MM.1S (cell line): ENCODE measurements around the gene ZG16B.

Experiments used
- DNase-seq: peaks from one replicate; pipeline ENCODE4 v3.0.0-alpha.2; 2015
- H2AFZ ChIP-seq: fragments of 300-600 bp; sonication (generic); 2 replicates; pipeline ENCODE4 v1.6.0; 2016; ENCODE audit warnings: antibody characterized with exemption, low read length
- H3F3A ChIP-seq: fragments of 300-600 bp; sonication (generic); 2 replicates; pipeline ENCODE4 v1.6.1; 2016; ENCODE audit warnings: mild to moderate bottlenecking, antibody characterized with exemption, low read length, moderate library complexity, mixed read lengths; ENCODE audit not compliant: insufficient read depth
- H3K27ac ChIP-seq: fragments of 300-600 bp; sonication (generic); 2 replicates; pipeline ENCODE4 v1.5.1; 2016; ENCODE audit warnings: mild to moderate bottlenecking, low read length
- H3K27me3 ChIP-seq: fragments of 300-600 bp; sonication (generic); replicated peaks from 2 replicates; pipeline ENCODE4 v1.6.0; 2016; ENCODE audit warnings: low read length; ENCODE audit not compliant: insufficient read depth
- H3K36me3 ChIP-seq: fragments of 300-600 bp; sonication (generic); replicated peaks from 2 replicates; pipeline ENCODE4 v1.6.1; 2016; ENCODE audit warnings: mild to moderate bottlenecking, low read length, mixed read lengths; ENCODE audit not compliant: insufficient read depth
- H3K4me1 ChIP-seq: fragments of 300-600 bp; sonication (generic); 2 replicates; pipeline ENCODE4 v1.6.1; 2016; ENCODE audit warnings: low read length, mixed read lengths
- H3K4me2 ChIP-seq: fragments of 300-600 bp; sonication (generic); 2 replicates; pipeline ENCODE4 v1.6.0; 2016; ENCODE audit warnings: low read depth, low read length
- H3K4me3 ChIP-seq: fragments of 300-600 bp; sonication (generic); 2 replicates; pipeline ENCODE4 v1.5.1; 2016; ENCODE audit warnings: low read length, mixed read lengths
- H3K79me2 ChIP-seq: fragments of 300-600 bp; sonication (generic); 2 replicates; pipeline ENCODE4 v1.6.1; 2016; ENCODE audit warnings: mixed run types, low read length, mixed read lengths
- H3K9ac ChIP-seq: fragments of 300-600 bp; sonication (generic); 2 replicates; pipeline ENCODE4 v1.6.1; 2016; ENCODE audit warnings: low read length, mixed read lengths
- H3K9me2 ChIP-seq: fragments of 300-600 bp; sonication (generic); replicated peaks from 2 replicates; pipeline ENCODE4 v1.6.1; 2016; ENCODE audit warnings: mild to moderate bottlenecking, low read length, mixed read lengths; ENCODE audit not compliant: insufficient read depth
- H3K9me3 ChIP-seq: fragments of 300-600 bp; sonication (generic); replicated peaks from 2 replicates; pipeline ENCODE4 v1.6.1; 2016; ENCODE audit warnings: mild to moderate bottlenecking, low read length, mixed read lengths; ENCODE audit not compliant: insufficient read depth
- H4K20me1 ChIP-seq: fragments of 300-600 bp; sonication (generic); 2 replicates; pipeline ENCODE4 v1.6.1; 2016; ENCODE audit warnings: mild to moderate bottlenecking, low read length, moderate library complexity, mixed read lengths; ENCODE audit not compliant: insufficient read depth
- CTCF ChIP-seq: fragments of 300-600 bp; sonication (generic); IDR thresholded peaks from 2 replicates; pipeline ENCODE4 v1.5.1; 2016; ENCODE audit warnings: antibody characterized with exemption, low read length, mixed read lengths
- EZH2 ChIP-seq: fragments of 300-600 bp; sonication (generic); optimal IDR thresholded peaks from 2 replicates; pipeline ENCODE3; 2017; ENCODE audit warnings: low read depth, mild to moderate bottlenecking, antibody characterized with exemption, low read length, mixed read lengths
- EZH2phosphoT487 ChIP-seq: fragments of 300-600 bp; sonication (generic); IDR thresholded peaks from 2 replicates; pipeline ENCODE4 v1.6.1; 2018; ENCODE audit warnings: antibody characterized with exemption, low read length

Gene ZG16B

GRCh38 chr16:2814551-2815298, 15.4 kb upstream of the ZG16B start:
- no peak overlapping the region for H3K4me3 ChIP-seq
- H3K36me3 ChIP-seq: no peaks in the 10 kb centered on the region
- H3K9me3 ChIP-seq: no peaks in the 10 kb centered on the region
- no peaks in the 10 kb centered on the region for H3K79me2 ChIP-seq
- no peak overlapping the region for H3K4me2 ChIP-seq
- DNase-seq: no peak
- H4K20me1 ChIP-seq: no peaks in the 10 kb centered on the region
- peaks cover 90% of the 10 kb centered on the region for H3K27me3 ChIP-seq
- H3F3A ChIP-seq: no peaks in the 10 kb centered on the region
- TF ChIP-seq EZH2phosphoT487: no peak
- TF ChIP-seq EZH2: no peak
- TF ChIP-seq CTCF: no peak
- no peaks in the 10 kb centered on the region for H3K9me2 ChIP-seq
- no peaks in the 10 kb centered on the region for H3K4me1 ChIP-seq
- H3K9ac ChIP-seq: no peak overlapping the region
- H3K27ac ChIP-seq: no peak overlapping the region
- H2AFZ ChIP-seq: no peak overlapping the region

- no peak for TF ChIP-seq CTCF
- no peak for TF ChIP-seq EZH2phosphoT487
- no peak for TF ChIP-seq EZH2
- no peak overlapping the region for H3K4me3 ChIP-seq
- DNase-seq: no peak
- no peaks in the 10 kb centered on the region for H3K4me1 ChIP-seq
- no peak overlapping the region for H3K9ac ChIP-seq
- H3K27me3 ChIP-seq: peaks cover 90% of the 10 kb centered on the region
- no peaks in the 10 kb centered on the region for H3K36me3 ChIP-seq
- no peak overlapping the region for H3K4me2 ChIP-seq
- no peaks in the 10 kb centered on the region for H4K20me1 ChIP-seq
- no peaks in the 10 kb centered on the region for H3K9me3 ChIP-seq
- no peaks in the 10 kb centered on the region for H3K79me2 ChIP-seq
- H3K9me2 ChIP-seq: no peaks in the 10 kb centered on the region
- H2AFZ ChIP-seq: no peak overlapping the region
- H3K27ac ChIP-seq: no peak overlapping the region
- no peaks in the 10 kb centered on the region for H3F3A ChIP-seq
Measured at GRCh38 chr16:2815299-2815771, 14.8 kb upstream of the ZG16B start.

GRCh38 chr16:2816751-2817339, 13.3 kb upstream of the ZG16B start, which contains the start of gene PRSS21:
PRSS21 (plus strand) TSS chr16:2817237; CDS start chr16:2817269, 32 bp downstream.
- peaks cover 92% of the 10 kb centered on the region for H3K27me3 ChIP-seq
- no peak within 1 kb of the TSS for H3K4me3 ChIP-seq
- H3K9me2 ChIP-seq: no peaks in the 10 kb centered on the region
- H3K79me2 ChIP-seq: no peaks in the 10 kb centered on the region
- DNase-seq: no peak
- no peak within 1 kb of the TSS for H2AFZ ChIP-seq
- 0 out of 2 replicates have a peak, but pooled peaks have one; percentile 5 for TF ChIP-seq CTCF
- TF ChIP-seq EZH2phosphoT487: no peak
- H4K20me1 ChIP-seq: no peaks in the 10 kb centered on the region
- no peak within 1 kb of the TSS for H3K4me2 ChIP-seq
- H3F3A ChIP-seq: no peaks in the 10 kb centered on the region
- no peaks in the 10 kb centered on the region for H3K9me3 ChIP-seq
- no peak within 1 kb of the TSS for H3K27ac ChIP-seq
- H3K36me3 ChIP-seq: no peaks in the 10 kb centered on the region
- H3K9ac ChIP-seq: no peak within 1 kb of the TSS
- H3K4me1 ChIP-seq: no peaks in the 10 kb centered on the region
